IMR-90 (cell line): ENCODE results near the gene HOXB8. TPM values are rescaled to one million over a fixed set of nuclear protein-coding genes. Genes with fewer than 3 reads are reported as not detected.

Experiments
- ATAC-seq: fragments of 200-7000 bp; cut with Tn5 transposase; 2 replicates; pipeline ENCODE4 v1.9.1; 2020; ENCODE audit warnings: low read depth, mild to moderate bottlenecking, moderate library complexity
- BruUV-seq: library from RNA; stranded (reverse); fragments of 400-500 nt; replicated peaks from 2 replicates; lab custom pipeline; 2021; lab: Mats Ljungman, UMichigan
- CTCF ChIA-PET: fragments of 300-600 bp; formaldehyde crosslinking; extraction: SDS; loops from one replicate; lab custom pipeline; 2021; ENCODE audit warnings: antibody characterized with exemption; lab: Yijun Ruan, JAX
- POLR2A ChIA-PET: fragments of 300-600 bp; sonication (Branson Sonifier 250); formaldehyde crosslinking; loops from one replicate; lab custom pipeline; 2022; ENCODE audit warnings: antibody characterized with exemption; ENCODE audit not compliant: unreplicated experiment; lab: Charles Lee
- DNase-seq: peaks from one replicate; pipeline ENCODE4 v3.0.0; 2013
- H2AFZ ChIP-seq: replicated peaks from 2 replicates; pipeline ENCODE3; 2013; ENCODE audit warnings: low read length, mild to moderate bottlenecking; ENCODE audit not compliant: poor library complexity
- H2AK5ac ChIP-seq: 2 replicates; pipeline ENCODE4 v1.6.1; 2013; ENCODE audit warnings: low read depth, low read length, inconsistent platforms
- H2AK9ac ChIP-seq: replicated peaks from 2 replicates; pipeline ENCODE3; 2013; ENCODE audit warnings: mild to moderate bottlenecking, low read depth, low read length, moderate library complexity; ENCODE audit not compliant: poor library complexity
- H2BK120ac ChIP-seq: 2 replicates; pipeline ENCODE4 v1.6.1; 2013; ENCODE audit warnings: low read depth, low read length, inconsistent platforms
- H2BK15ac ChIP-seq: 3 replicates; pipeline ENCODE4 v1.6.1; 2013; ENCODE audit warnings: low read depth, low read length, inconsistent platforms
- H2BK20ac ChIP-seq: 2 replicates; pipeline ENCODE4 v1.6.1; 2013; ENCODE audit warnings: low read depth, mild to moderate bottlenecking, inconsistent platforms, low read length, moderate library complexity
- H2BK5ac ChIP-seq: 2 replicates; pipeline ENCODE4 v1.6.1; 2013; ENCODE audit warnings: mild to moderate bottlenecking, low read depth, low read length, inconsistent platforms; ENCODE audit not compliant: poor library complexity, severe bottlenecking
- H3K14ac ChIP-seq: replicated peaks from 2 replicates; pipeline ENCODE4 v1.6.1; 2013; ENCODE audit warnings: low read depth, low read length, inconsistent platforms
- H3K18ac ChIP-seq: 2 replicates; pipeline ENCODE4 v1.6.1; 2013; ENCODE audit warnings: low read depth, low read length, control low read depth
- H3K23ac ChIP-seq: 2 replicates; pipeline ENCODE4 v1.6.1; 2013; ENCODE audit warnings: low read depth, low read length, inconsistent platforms
- H3K27ac ChIP-seq: 2 replicates; pipeline ENCODE4 v1.5.1; 2013; ENCODE audit warnings: mild to moderate bottlenecking, control low read depth, low read length; ENCODE audit not compliant: insufficient read depth
- H3K27me3 ChIP-seq: 2 replicates; pipeline ENCODE4 v1.6.1; 2013; ENCODE audit warnings: low read length; ENCODE audit not compliant: control insufficient read depth, insufficient read depth
- H3K36me3 ChIP-seq: 2 replicates; pipeline ENCODE4 v1.6.1; 2013; ENCODE audit warnings: low read length, mixed read lengths; ENCODE audit not compliant: control insufficient read depth, insufficient read depth
- H3K4ac ChIP-seq: 2 replicates; pipeline ENCODE4 v1.6.1; 2013; ENCODE audit warnings: low read depth, low read length, inconsistent platforms
- H3K4me1 ChIP-seq: 2 replicates; pipeline ENCODE4 v1.6.1; 2013; ENCODE audit warnings: low read length, mixed read lengths; ENCODE audit not compliant: control insufficient read depth, insufficient read depth
- H3K4me2 ChIP-seq: 2 replicates; pipeline ENCODE4 v1.6.1; 2013; ENCODE audit warnings: low read depth, mild to moderate bottlenecking, control low read depth, low read length, moderate library complexity
- H3K4me3 ChIP-seq: 2 replicates; pipeline ENCODE4 v1.5.1; 2013; ENCODE audit warnings: low read depth, mild to moderate bottlenecking, control low read depth, low read length, moderate library complexity; ENCODE audit not compliant: insufficient read depth
- H3K56ac ChIP-seq: 2 replicates; pipeline ENCODE4 v1.6.1; 2013; ENCODE audit warnings: low read length, inconsistent platforms; ENCODE audit not compliant: insufficient read depth; ENCODE audit errors: extremely low read depth
- H3K79me1 ChIP-seq, 2 experiments: 2 replicates each; pipeline ENCODE4 v1.6.1; 2013; ENCODE audit warnings: low read length in 2 of 2, inconsistent platforms in 1 of 2, low read depth in 1 of 2
- H3K9ac ChIP-seq: 2 replicates; pipeline ENCODE4 v1.6.1; 2013; ENCODE audit warnings: low read depth, low read length, control low read depth
- H3K9me1 ChIP-seq: 2 replicates; pipeline ENCODE4 v1.6.1; 2013; ENCODE audit warnings: low read length, inconsistent platforms; ENCODE audit not compliant: insufficient read depth
- H3K9me3 ChIP-seq: 2 replicates; pipeline ENCODE4 v1.6.1; 2013; ENCODE audit warnings: low read length; ENCODE audit not compliant: control insufficient read depth, insufficient read depth
- H4K20me1 ChIP-seq: 2 replicates; pipeline ENCODE4 v1.6.1; 2013; ENCODE audit warnings: low read length, inconsistent platforms; ENCODE audit not compliant: insufficient read depth
- H4K5ac ChIP-seq: 2 replicates; pipeline ENCODE4 v1.6.1; 2013; ENCODE audit warnings: mild to moderate bottlenecking, low read depth, low read length, control low read depth
- H4K8ac ChIP-seq, 2 experiments: 2 replicates each; pipeline ENCODE4 v1.6.1; 2013; ENCODE audit warnings: low read depth in 2 of 2, low read length in 2 of 2, control low read depth in 1 of 2, inconsistent platforms in 1 of 2
- H4K91ac ChIP-seq: 2 replicates; pipeline ENCODE4 v1.6.1; 2013; ENCODE audit warnings: low read depth, low read length, inconsistent platforms; ENCODE audit not compliant: insufficient read depth
- CEBPB ChIP-seq: IDR thresholded peaks from 2 replicates; pipeline ENCODE4 v1.6.1; 2012; ENCODE audit warnings: low read depth, low read length, improper control_type of control experiment
- CHD1 ChIP-seq: IDR thresholded peaks from 2 replicates; pipeline ENCODE4 v1.6.1; 2012; ENCODE audit warnings: low read depth, low read length, improper control_type of control experiment
- CTCF ChIP-seq: conservative IDR thresholded peaks from 2 replicates; pipeline ENCODE4 v1.5.1; 2012; ENCODE audit warnings: mild to moderate bottlenecking, low read depth, low read length, improper control_type of control experiment
- FOS ChIP-seq: fragments of 150-350 bp; IDR thresholded peaks from 2 replicates; pipeline ENCODE4 v1.6.1; 2016; ENCODE audit warnings: low read depth, low read length
- MAFK ChIP-seq: IDR thresholded peaks from 2 replicates; pipeline ENCODE4 v1.6.1; 2012; ENCODE audit warnings: low read depth, low read length, improper control_type of control experiment
- MAZ ChIP-seq: IDR thresholded peaks from 2 replicates; pipeline ENCODE4 v1.6.1; 2012; ENCODE audit warnings: low read depth, mild to moderate bottlenecking, low read length, improper control_type of control experiment, moderate library complexity, borderline replicate concordance
- MXI1 ChIP-seq: IDR thresholded peaks from 2 replicates; pipeline ENCODE4 v1.6.1; 2012; ENCODE audit warnings: low read depth, mild to moderate bottlenecking, low read length, moderate library complexity, borderline replicate concordance
- NFE2L2 ChIP-seq: fragments of 150-350 bp; IDR thresholded peaks from 2 replicates; pipeline ENCODE4 v1.6.1; 2016; ENCODE audit warnings: low read depth, mild to moderate bottlenecking, low read length
- POLR2A ChIP-seq: IDR thresholded peaks from 2 replicates; pipeline ENCODE4 v1.6.1; 2012; ENCODE audit warnings: mild to moderate bottlenecking, low read depth, low read length
- RAD21 ChIP-seq: IDR thresholded peaks from 2 replicates; pipeline ENCODE4 v1.6.1; 2012; ENCODE audit warnings: low read length, improper control_type of control experiment
- RCOR1 ChIP-seq: IDR thresholded peaks from 2 replicates; pipeline ENCODE4 v1.6.1; 2012; ENCODE audit warnings: mild to moderate bottlenecking, low read length, improper control_type of control experiment; ENCODE audit not compliant: insufficient replicate concordance
- USF2 ChIP-seq: fragments of 150-350 bp; IDR thresholded peaks from 2 replicates; pipeline ENCODE4 v1.6.1; 2017; ENCODE audit warnings: mild to moderate bottlenecking, antibody characterized with exemption, low read length, low read depth
- whole genome bisulfite sequencing, 2 experiments: methylation state at CpG; one replicate each; pipeline versions ENCODE4 v1.1.5 to v1.1.7; 2013; ENCODE audit warnings: missing lambda C conversion rate in 2 of 2; ENCODE audit not compliant: insufficient read length in 1 of 2; ENCODE audit errors: extremely low coverage in 2 of 2; 5-methylcytosine and 5-hydroxymethylcytosine counted together
- dilution Hi-C: fragments of 300-500 bp; cut with HindIII; formaldehyde crosslinking; loops from one replicate; pipeline ENCODE4 v1.14.3; 2018; ENCODE audit warnings: low sequenced_read_pairs; ENCODE audit not compliant: unreplicated experiment
- in situ Hi-C: fragments of 300-500 bp; cut with MboI; formaldehyde crosslinking; loops from 3 replicates; pipeline ENCODE4 v1.14.3; 2019; ENCODE audit warnings: low sequenced_read_pairs, inconsistent platforms, mixed read lengths
- intact Hi-C: fragments of 100-400 bp; cut with micrococcal nuclease; formaldehyde crosslinking; loops from 2 replicates; pipeline ENCODE4 v1.10.0; 2022
- polyA plus RNA-seq, 3 experiments: library from polyadenylated mRNA; depleted of rRNA; stranded (reverse); fragments of >200 nt; gene quantifications; 2 replicates each; pipeline ENCODE4 v1.2.3, GENCODE V29; 2012; ENCODE audit warnings: low replicate concordance in 1 of 3
- total RNA-seq: library from RNA; depleted of rRNA; stranded (reverse); fragments of >200 nt; gene quantifications from 2 replicates; pipeline ENCODE4 v1.2.3, GENCODE V29; 2012
- TF ChIP-seq, protein P1 (sequence below): fragments of 150-350 bp; IDR thresholded peaks from 2 replicates; pipeline ENCODE4 v1.6.1; 2016; ENCODE audit warnings: low read depth, mild to moderate bottlenecking, low read length, moderate library complexity, borderline replicate concordance

The HOXB8 gene
- total and polyA plus RNA-seq, 2 of the 4 experiments (the other 2 are of a cell fraction), result 0.54 to 5.3 TPM

DNA sequence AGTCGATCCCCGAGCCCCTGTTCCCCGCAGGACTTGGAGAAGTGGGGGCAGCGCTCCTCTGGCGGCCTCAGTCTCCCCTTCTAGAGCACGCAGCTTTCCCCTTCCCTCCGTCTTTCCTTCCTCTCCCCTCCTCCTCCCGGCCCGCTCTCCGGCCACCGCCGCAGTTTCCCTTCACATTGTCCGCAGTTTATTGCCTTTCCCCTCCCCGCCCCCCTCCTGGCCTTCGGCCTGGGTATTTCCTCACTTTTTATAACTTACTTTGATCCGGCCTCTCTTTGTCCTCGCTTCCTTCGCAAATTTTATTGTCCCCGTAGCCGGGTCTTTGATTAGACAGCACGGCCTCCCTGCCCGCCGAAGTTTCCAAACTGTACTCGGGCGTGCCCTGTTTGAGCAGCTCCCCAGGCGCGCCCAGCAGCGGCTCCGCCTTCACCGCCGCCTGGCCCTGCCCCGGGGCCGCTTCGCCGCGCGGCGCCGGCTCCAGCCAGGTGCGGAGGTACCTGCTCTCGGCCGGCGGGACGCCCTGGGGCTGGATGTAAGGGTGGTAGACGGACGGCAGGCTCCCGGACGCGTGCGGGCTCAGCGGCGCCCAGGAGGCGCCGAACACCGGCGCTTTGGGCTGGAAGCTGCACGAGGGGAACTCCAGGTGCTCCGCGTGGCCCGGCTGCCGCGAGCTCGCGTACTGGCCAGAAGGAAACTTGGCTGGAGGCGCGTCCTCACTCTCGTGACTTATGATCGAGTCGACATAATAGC is 10.6 kb upstream of the HOXB8 start:
- H3K9ac ChIP-seq, result no peak overlapping the region

More for the DNA sequence above, 10.6 kb upstream of the HOXB8 start:
- intact Hi-C loops (no loop called here), in situ Hi-C loops (loop anchor here (10.0 kb wide), 1 partner anchor 461 kb away; no protein-coding TSS in a partner anchor), dilution Hi-C loops (no loop called here)
- WGBS, 2 experiments, result 1% methylated on average over 34 of the region's 69 CpGs; no CpG with 5 or more reads in 1 of the 2 experiments
- H3K56ac ChIP-seq, result no peak overlapping the region
- H2BK120ac ChIP-seq, result no peak overlapping the region
- no peak overlapping the region for H4K8ac ChIP-seq
- peak overlapping the region; percentile 38 for H3K4me3 ChIP-seq
- no peak overlapping the region for H2AK5ac ChIP-seq
- no peaks in the 10 kb centered on the region for H3K79me1 ChIP-seq
- peaks cover 12% of the 10 kb centered on the region; the same call in 1 of the 2 replicates for H4K20me1 ChIP-seq
- peaks cover 23% of the 10 kb centered on the region for H3K9me3 ChIP-seq
- CTCF ChIA-PET, result interaction anchor here (0.9 kb wide), 1 partner anchor 289 kb away, joined by 3 read pairs; no protein-coding TSS in a partner anchor
- no peak overlapping the region for H2BK20ac ChIP-seq
- no peaks in the 10 kb centered on the region; the same call in 1 of the 2 replicates for H3K9me1 ChIP-seq
- H3K36me3 ChIP-seq, result no peaks in the 10 kb centered on the region
- peak; percentile 41 for ATAC-seq
- H3K4me2 ChIP-seq, result peak overlapping the region; percentile 91
- no peak overlapping the region for H4K5ac ChIP-seq
- no peak overlapping the region for H3K23ac ChIP-seq
- H3K4ac ChIP-seq, result no peak overlapping the region
- POLR2A ChIA-PET, result interaction anchor here (0.7 kb wide), 1 partner anchor 38 kb away, joined by 3 read pairs; no protein-coding TSS in a partner anchor
- TF ChIP-seq POLR2A, result no peak
- TF ChIP-seq RAD21, result no peak
- no peak for TF ChIP-seq MAZ
- TF ChIP-seq CEBPB, result no peak
- no peak for TF ChIP-seq MXI1
- no peak for TF ChIP-seq NFE2L2
- TF ChIP-seq USF2, result no peak
- no peak for TF ChIP-seq CTCF
- no peak for TF ChIP-seq CHD1
- no peak for TF ChIP-seq FOS
- TF ChIP-seq RCOR1, result no peak
- TF ChIP-seq, protein P1, sequence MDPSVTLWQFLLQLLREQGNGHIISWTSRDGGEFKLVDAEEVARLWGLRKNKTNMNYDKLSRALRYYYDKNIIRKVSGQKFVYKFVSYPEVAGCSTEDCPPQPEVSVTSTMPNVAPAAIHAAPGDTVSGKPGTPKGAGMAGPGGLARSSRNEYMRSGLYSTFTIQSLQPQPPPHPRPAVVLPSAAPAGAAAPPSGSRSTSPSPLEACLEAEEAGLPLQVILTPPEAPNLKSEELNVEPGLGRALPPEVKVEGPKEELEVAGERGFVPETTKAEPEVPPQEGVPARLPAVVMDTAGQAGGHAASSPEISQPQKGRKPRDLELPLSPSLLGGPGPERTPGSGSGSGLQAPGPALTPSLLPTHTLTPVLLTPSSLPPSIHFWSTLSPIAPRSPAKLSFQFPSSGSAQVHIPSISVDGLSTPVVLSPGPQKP, result no peak
- no peak for TF ChIP-seq MAFK
- H3K27ac ChIP-seq, result no peak overlapping the region
- no peaks in the 10 kb centered on the region; the same call in 1 of the 2 replicates for H3K4me1 ChIP-seq
- no peak overlapping the region for H2BK5ac ChIP-seq
- H3K27me3 ChIP-seq, result peaks cover 98% of the 10 kb centered on the region
- no peak overlapping the region for H2AK9ac ChIP-seq
- no peak overlapping the region for H3K18ac ChIP-seq
- H3K14ac ChIP-seq, result no peak overlapping the region
- BruUV-seq, result no TSS peak
- peak overlapping the region; percentile 64 for H2AFZ ChIP-seq
- no peak overlapping the region for H4K91ac ChIP-seq
- peak; percentile 12 for DNase-seq
- no peak overlapping the region for H2BK15ac ChIP-seq
